GM18526 (cell line): Measurements from ENCODE around the gene DHRS11.

ENCODE experiments used
- POLR2A ChIP-seq: IDR thresholded peaks from 3 replicates; pipeline ENCODE4 v1.6.1; 2011; ENCODE audit not compliant: insufficient read length; ENCODE audit errors: extremely low read depth

The DHRS11 gene

DNA sequence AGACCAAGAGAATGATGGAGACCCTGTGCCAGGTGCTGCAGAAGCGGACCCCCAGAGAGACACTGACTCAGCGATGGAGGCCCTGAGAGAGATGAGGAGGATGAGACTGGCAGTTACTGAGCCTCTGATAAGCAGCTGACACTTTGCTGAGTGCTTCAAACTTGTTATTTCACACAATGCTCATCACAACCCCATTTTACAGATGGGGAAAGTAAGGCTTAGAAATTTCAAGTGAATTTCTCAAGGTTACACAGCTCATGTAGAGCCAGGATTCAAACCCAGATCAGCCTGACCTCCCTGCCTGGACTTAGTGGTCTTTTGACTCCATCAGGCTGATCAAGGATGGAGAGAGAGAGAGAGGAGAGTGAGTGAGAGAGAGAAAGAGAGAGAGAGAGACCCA is 36.9 kb downstream of the DHRS11 start:
- no peak for TF ChIP-seq POLR2A

DNA sequence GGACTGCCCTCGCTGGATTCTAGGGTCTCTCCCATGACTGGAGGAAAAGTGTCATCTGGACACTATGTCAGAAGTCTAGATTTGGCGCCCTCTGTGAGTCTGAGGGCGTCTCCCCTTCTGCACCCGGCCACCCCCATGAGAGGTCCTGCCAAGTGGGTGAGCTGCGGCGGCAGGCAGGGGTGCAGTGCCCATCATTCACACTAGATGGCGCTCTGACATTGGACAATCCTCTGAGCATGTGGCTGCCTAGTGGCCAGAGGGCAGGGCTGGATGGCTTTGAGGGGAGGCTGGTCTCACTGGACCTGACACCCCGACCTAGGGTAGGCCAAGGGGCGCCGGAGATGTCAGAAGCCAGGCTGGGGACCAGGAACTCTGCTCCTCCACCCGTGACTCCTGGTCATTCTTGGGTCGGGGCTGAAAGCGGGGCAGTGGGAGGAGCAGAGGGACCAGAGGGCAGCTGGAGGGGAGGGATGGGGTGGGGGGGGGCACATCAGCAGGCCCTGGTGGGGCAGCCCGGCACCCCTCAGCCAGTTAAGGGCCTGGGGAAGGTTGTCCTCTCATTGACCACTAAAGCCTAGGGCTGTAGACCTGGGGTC is 37.7 kb downstream of the DHRS11 start:
- no peak for TF ChIP-seq POLR2A

DNA sequence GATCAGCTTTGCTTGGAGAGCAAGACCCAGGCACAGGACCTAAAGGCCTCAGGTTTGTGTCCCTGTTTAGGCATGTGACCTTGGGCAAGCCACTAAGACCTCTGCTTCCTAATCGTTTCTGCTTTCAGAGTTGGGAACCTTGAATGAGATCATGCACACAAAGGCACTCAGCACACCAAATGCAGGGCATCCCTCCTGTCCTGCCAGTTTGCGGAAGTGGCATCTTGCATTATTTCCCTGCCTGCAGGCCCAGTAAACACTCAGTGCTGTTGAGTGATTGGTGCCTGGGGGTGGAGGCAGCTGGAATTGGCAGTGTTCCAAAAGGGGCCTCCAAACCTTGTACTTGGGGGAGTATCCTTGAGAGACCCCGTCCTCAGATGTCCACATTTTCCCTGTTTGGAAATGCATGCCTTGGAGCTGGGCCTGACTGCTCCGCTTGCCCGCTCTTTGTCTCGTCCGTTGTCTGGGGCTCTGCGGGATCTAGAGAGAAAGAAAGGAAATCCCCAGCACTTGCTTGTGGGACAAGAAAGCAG is 38.4 kb downstream of the DHRS11 start:
- TF ChIP-seq POLR2A, result no peak

DNA sequence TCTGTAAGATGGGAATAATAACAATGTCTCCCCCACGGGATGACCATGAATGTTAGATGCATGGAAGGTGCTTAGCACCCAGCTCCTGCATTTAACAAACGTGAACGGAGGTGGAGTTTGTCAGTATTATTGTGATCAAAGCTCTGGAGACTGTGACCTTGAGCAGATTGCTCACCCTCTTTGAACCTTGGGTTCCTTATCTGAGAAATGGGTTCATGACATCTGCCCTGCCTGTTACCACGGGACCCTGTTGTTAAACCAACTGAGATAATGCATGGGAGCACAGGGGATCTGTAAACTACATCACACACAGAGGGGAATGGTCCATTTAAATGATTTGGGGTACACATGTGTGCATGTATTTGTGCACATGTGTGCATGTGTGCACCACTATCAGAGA is 39.3 kb downstream of the DHRS11 start:
- no peak for TF ChIP-seq POLR2A

DNA sequence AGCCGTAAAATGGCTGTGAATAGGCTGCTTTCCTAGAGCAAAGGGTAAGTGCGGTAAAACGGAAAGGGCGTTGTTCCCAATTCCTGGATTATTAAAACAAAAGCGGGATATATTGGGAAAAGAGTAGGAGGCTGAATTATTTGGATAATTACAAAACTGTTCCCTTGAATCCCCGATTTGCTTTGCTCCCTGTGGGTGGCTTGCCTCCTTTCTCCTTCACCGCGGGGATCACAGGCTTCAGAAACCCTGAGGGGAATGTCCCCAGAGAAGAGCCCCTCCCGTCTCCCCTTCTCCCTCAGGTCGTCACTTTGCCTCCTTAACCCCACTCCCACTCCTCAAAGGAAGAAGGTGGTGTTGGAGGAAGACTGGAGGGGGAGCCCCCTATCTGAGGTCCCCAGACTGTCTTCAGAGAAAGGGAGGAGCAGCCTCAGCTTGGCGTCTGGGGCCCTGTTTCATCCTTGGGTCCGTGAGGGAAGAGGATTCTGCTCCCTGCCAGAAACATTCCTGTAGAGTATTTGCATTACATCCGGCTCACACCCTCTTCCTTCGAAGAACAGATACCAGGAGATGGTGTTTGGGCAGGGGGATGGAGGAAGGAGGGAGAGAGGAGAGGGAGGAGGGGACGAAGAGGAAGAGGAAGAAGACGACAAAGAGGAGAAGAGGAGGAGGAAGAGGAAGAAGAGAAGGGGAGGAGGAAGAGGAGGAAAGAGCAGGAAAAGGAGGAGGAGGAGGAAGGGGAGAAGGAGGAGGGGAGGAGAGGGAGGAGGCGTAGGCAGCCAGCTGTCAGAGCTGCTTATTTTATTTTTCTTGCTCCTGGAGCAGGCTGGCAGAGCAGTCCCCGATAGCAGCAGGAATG is 41.5 kb downstream of the DHRS11 start:
- no peak for TF ChIP-seq POLR2A

DNA sequence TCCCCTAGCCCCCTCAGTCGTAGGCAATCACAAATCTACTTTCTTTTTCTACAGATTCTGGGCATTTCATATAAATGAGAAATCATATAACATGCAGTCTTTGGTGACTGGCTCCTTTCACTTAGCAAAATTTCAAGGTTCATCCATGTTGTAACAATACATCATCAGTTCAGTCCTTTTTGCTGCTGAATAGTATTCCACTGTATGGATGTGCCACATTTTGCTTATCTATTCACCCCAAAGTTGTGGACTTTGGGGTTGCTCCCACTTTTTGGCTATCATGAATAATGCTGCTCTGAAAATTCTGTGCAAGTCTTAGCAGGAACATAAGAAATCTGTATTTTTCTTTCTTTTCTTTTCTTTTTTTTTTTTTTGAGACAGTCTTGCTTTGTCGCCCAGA is 48.7 kb downstream of the DHRS11 start:
- no peak for TF ChIP-seq POLR2A

DNA sequence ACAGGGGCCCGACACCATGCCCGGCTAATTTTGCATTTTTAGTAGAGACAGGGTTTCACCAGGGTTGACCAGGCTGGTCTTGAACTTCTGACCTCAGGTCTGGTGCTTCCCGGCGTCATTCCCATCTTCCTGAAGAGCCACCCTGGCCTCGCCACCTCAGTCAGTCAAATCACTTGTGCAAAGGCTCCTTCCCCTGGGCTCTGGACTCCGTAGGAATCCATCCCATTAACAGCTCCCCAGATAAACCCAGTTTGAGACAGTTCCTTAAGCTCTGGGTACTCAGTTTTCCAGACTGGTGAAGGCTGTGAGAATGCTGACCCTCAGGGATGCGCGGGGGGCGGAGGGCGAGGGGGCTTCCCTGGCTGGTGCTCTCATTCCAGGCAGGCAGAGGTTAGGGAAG is 49.2 kb downstream of the DHRS11 start:
- TF ChIP-seq POLR2A, result no peak

DNA sequence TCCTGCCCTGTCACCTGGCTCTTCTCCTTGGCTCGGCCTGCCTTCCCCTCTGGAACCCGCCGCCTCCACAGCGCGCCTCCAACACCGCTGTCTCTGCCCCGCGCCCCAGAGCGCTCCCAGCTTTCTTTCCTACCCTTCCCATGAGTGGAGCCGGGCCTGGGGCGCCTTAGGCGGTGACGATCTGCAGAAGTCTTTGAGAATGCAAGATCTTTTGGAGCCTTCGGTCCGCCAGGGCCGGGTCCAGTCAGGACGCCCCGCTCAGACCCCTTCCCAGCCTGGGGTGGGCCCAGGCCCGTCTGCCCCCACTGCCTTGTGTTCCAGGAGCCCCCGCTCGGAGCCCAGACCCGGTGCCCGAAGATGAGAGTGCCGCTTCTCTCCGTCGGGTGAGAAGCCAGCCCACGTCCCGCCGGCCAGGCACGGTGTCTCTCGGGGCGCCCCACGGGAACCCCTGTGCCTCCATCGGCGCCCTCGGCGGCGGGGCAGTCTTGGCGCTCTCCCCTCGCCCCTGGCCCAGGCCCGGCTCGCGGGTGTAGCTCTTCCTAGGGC is 49.7 kb downstream of the DHRS11 start:
- TF ChIP-seq POLR2A, result no peak

DNA sequence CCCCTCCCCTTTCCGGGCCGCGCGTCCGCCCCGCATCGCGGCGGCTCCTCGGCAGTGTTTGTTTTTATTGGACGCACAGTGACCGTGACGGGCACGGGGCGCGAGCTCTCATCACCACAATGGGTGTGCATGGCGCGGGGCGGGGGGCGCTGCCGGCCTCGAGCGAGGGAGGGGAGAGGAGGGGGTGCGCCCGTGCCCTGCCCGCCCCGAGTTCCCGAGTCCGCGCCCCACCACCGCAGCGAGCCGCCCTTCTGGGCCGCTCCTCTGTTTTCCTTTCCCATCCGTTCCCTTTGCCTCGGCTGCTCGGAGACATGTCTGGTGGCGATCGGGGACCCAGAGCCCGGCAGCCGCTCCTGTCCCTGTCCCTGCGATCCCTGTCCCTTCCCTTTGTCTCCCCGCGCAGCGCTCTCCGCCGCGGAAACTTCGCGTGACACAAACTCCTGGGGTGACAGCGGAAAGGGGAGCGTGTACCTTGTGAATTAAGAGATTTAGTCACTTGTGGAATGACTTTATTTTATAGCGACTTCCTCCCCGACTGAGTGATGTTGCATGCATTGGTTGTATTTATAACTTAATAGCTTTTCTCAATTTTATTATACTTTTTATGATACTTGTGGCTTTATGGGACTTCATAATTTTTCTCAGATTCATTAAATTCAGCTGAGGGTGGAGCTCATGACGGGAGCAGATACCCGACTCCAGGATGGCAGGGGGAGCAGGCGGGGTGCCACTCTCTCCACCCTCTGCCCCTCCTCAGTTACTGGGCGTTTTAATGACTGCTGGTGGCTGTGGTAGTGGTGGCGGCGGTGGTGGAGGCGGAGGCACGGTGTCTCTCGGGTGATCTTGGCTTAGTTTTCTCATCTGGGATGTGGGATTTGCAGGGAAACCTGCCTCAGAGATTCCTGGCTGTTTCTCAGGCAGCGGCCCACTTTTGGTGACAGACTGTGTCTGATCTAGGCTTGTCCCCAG is 50.5 kb downstream of the DHRS11 start:
- no peak for TF ChIP-seq POLR2A

DNA sequence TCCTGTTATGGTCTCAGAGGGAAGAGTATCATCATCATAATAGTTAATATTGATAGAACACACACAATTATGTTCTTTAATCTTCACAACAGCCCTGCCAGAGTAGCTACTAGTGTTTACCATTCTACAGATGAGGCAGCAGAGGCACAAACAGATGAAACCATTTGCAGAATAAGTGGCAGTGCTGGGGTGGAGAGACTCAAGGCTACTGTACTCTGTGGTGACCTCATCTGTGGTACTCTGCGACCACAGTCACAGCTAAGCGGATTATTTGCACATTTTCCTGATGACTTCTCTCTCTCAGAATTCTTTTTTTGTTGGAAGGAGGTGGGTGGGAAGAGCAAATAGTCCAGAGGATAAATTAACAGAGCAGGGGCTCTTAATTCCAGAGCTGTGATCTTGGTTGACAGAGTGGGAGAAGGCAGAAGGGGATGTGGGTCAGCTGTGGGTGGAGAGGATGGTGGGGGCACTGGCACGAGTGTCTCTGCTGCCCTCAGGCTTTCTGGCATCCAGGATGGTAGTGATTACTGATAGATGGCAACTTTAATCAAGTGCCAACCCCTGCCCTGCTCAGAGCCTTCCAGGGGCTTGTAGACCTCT is 51.5 kb downstream of the DHRS11 start:
- no peak for TF ChIP-seq POLR2A

DNA sequence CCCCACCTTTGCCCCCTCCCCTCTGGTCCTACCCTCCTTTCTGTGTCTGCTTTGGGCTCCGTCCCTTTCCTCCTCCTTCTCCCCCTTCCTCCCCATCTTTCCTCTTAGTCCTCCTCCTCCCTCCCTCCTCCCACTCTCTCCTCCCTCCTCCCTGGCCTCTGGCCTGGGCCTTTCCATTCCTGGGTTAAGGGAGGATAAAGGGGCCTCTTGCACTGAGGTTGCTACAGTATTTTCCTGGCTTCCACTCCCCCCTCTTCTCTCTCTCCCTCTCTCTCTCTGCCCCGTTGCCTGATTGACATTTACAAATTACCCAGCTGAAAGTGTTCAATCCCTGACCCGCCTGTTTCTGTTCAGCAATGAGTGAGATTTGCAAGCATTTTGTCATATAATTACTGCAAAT is 53.7 kb downstream of the DHRS11 start:
- no peak for TF ChIP-seq POLR2A

DNA sequence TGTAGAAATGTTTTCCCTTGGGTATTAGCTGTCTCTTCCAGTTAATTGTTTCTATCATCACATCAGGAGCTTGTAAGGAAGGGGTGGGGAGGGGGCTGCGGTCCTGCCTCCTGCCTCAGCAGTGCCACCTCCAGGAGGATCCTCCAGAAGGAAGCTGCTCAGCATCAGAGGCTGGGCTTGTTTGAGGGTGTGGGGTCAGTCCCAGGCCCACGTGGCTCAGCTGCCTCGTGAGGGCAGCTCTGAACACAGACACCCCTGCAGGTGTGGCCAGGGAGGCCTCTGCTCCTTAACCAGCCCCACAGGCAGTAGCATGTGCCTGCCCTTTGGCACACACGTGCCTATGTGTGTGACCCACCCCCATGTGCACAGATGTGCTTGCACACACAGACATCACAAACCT is 56.0 kb downstream of the DHRS11 start:
- TF ChIP-seq POLR2A, result no peak

DNA sequence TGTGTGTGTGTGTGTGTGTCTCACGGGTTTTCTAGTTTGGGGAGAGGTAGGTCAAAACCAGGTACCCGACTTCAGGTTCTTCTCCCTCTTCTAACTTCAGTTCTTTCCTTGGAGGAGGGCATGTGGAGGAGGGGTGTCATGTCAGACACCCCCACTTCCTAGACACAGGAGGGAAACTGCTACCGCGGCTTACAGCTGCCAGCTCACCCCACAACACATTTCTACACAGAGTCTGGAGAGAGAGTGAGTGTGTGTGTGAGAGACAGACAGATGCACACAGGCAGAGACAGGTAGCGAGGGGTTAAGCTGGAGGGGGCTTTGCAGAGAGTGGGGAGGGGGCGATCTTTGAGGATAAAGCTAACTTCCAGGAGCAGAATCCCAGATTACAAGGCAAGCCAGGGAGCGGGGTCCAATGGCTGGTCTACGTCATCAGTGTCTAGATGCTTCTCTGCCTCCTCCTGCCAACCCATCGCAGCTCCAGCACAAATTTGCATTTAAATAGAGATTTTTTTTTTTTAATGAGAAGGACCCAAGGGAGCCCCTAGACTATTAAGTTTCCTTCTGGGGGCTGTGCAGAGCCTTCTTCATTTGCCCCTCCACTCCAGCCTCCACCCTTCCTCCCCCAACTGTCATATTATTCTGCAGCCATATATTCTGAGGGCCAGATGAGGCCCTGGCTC is 58.6 kb downstream of the DHRS11 start:
- no peak for TF ChIP-seq POLR2A
